NCI-H2107 treated with DMSO at 0.1 percent for 48 hours (cell line): ENCODE results near the gene SHKBP1.
"Not testable (repeated sequence)": the region's sequence is repeated elsewhere in the genome, so short reads cannot be mapped to it uniquely, and the experiment has no call there.

ENCODE experiments used
- DNase-seq: peaks from one replicate; lab custom pipeline; 2025; ENCODE audit not compliant: unreplicated experiment; lab: John Stamatoyannopoulos, UW

SHKBP1 gene

GRCh38 chr19:40613690-40614621 is 37.3 kb downstream of the SHKBP1 start:
- DNase-seq: peak; percentile 4

- DNase-seq: no peak
These were observed 38.1 kb downstream of the SHKBP1 start for GRCh38 chr19:40614622-40615411.

- DNase-seq: no peak
These were observed 39.5 kb downstream of the SHKBP1 start for GRCh38 chr19:40616178-40616577.

GRCh38 chr19:40616941-40617340 is 40.3 kb downstream of the SHKBP1 start:
- DNase-seq: no peak

GRCh38 chr19:40617961-40618360 is 41.3 kb downstream of the SHKBP1 start:
- DNase-seq: no peak

- no peak for DNase-seq
These were observed 42.9 kb downstream of the SHKBP1 start for GRCh38 chr19:40619333-40620160.

- DNase-seq: no peak
These were observed 43.5 kb downstream of the SHKBP1 start for GRCh38 chr19:40620161-40620485.

- no peak for DNase-seq
These were observed 44.6 kb downstream of the SHKBP1 start for GRCh38 chr19:40621283-40621682.

- no peak for DNase-seq
These were observed 45.5 kb downstream of the SHKBP1 start for GRCh38 chr19:40621966-40622772.

- DNase-seq: no peak
These were observed 46.1 kb downstream of the SHKBP1 start for GRCh38 chr19:40622773-40623075.

GRCh38 chr19:40623403-40624251 is 47.0 kb downstream of the SHKBP1 start:
- DNase-seq: peak; percentile 50

- DNase-seq: not testable (repeated sequence)
These were observed 47.9 kb downstream of the SHKBP1 start for GRCh38 chr19:40624369-40625153.

- no peak for DNase-seq
These were observed 48.9 kb downstream of the SHKBP1 start for GRCh38 chr19:40625406-40626120.

GRCh38 chr19:40626918-40627317 is 50.2 kb downstream of the SHKBP1 start:
- no peak for DNase-seq

GRCh38 chr19:40627486-40628279 is 51.0 kb downstream of the SHKBP1 start:
- no peak for DNase-seq

- DNase-seq: no peak
These were observed 52.7 kb downstream of the SHKBP1 start for GRCh38 chr19:40629346-40629745.

GRCh38 chr19:40630571-40631160 is 54.0 kb downstream of the SHKBP1 start:
- DNase-seq: no peak
